ENCODE results near the gene RIMS1.

RIMS1 gene

DNA sequence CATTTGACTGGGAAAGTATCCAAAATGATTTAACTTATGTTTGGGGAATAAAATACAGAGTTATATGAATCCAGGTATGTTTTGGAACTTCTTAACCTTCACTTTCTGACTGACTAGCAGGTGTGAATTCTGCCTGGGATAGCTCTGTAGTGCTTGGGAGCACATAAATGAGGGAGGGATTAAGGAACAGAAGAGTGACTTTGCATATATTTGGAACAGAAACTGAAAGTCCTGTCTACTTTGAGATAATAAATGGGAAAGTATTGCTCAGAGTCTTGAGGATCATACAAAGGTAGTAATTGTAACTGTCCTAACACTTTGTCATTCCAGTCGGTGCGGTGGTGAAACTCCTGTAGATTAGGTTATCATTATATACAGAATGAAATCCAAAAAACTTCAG, 317.6 kb downstream of the RIMS1 start:
- no peak overlapping the region for H3K9ac ChIP-seq (ENCODE audit: low read length)

DNA sequence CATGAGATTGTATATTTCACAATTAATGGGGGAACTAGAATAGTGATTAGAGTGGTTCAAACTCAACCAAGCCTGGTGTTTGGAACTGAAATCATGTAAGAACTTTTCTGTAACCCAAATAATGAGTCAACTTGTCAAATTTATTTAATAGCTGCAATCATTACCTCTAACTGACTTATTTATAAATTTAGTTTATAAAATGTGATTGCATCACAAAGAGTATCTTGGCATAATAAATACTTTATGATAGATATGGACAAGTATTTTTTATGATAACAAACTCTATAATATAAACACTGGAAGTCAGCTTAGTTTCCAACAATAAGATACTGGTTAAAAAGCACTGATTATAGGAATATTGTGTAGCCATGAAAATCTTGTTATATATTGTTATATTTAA, 319.1 kb downstream of the RIMS1 start:
- no peak overlapping the region for H3K4me2 ChIP-seq (ENCODE audit: low read depth, low read length)
- H3K9me3 ChIP-seq (replicated peaks; ENCODE audit: insufficient read depth, low read length): no peaks in the 10 kb centered on the region
- no peaks in the 10 kb centered on the region for H3F3A ChIP-seq (ENCODE audit: insufficient read depth, low read length)
- DNase-seq: no peak
- H3K4me1 ChIP-seq (ENCODE audit: low read length): 0 out of 2 replicates have a peak, but pooled peaks cover 4% of the 10 kb centered on the region
- H4K20me1 ChIP-seq (ENCODE audit: insufficient read depth, low read length): no peaks in the 10 kb centered on the region
- no peak overlapping the region for H3K4me3 ChIP-seq (ENCODE audit: low read length)
- H3K27me3 ChIP-seq (replicated peaks; ENCODE audit: insufficient read depth, low read length): no peaks in the 10 kb centered on the region
- H3K36me3 ChIP-seq (replicated peaks; ENCODE audit: insufficient read depth, low read length): no peaks in the 10 kb centered on the region
- H3K9ac ChIP-seq (ENCODE audit: low read length): no peak overlapping the region
- no peak overlapping the region for H3K27ac ChIP-seq (ENCODE audit: low read length)
- no peak overlapping the region for H2AFZ ChIP-seq (ENCODE audit: low read length)
- no peaks in the 10 kb centered on the region for H3K9me2 ChIP-seq (replicated peaks; ENCODE audit: insufficient read depth, low read length)
- H3K79me2 ChIP-seq (ENCODE audit: low read length): no peaks in the 10 kb centered on the region
- TF ChIP-seq, protein P1, sequence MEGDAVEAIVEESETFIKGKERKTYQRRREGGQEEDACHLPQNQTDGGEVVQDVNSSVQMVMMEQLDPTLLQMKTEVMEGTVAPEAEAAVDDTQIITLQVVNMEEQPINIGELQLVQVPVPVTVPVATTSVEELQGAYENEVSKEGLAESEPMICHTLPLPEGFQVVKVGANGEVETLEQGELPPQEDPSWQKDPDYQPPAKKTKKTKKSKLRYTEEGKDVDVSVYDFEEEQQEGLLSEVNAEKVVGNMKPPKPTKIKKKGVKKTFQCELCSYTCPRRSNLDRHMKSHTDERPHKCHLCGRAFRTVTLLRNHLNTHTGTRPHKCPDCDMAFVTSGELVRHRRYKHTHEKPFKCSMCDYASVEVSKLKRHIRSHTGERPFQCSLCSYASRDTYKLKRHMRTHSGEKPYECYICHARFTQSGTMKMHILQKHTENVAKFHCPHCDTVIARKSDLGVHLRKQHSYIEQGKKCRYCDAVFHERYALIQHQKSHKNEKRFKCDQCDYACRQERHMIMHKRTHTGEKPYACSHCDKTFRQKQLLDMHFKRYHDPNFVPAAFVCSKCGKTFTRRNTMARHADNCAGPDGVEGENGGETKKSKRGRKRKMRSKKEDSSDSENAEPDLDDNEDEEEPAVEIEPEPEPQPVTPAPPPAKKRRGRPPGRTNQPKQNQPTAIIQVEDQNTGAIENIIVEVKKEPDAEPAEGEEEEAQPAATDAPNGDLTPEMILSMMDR (IDR thresholded peaks at IDR 0.05; ENCODE audit: low read length): no peak
- no peak for TF ChIP-seq EZH2 (optimal IDR thresholded peaks at IDR 0.05; ENCODE audit: low read depth, low read length)
- TF ChIP-seq EZH2phosphoT487 (IDR thresholded peaks at IDR 0.05; ENCODE audit: low read length): no peak

More for the DNA sequence above, 317.6 kb downstream of the RIMS1 start:
- Histone ChIP-seq H3K4me2 (ENCODE audit: low read depth, low read length) (no peak overlapping the region), H3K79me2 (ENCODE audit: low read length) (no peaks in the 10 kb centered on the region), H3K4me1 (ENCODE audit: low read length) (0 out of 2 replicates have a peak, but pooled peaks cover 4% of the 10 kb centered on the region), H3K36me3 (replicated peaks; ENCODE audit: insufficient read depth, low read length) (no peaks in the 10 kb centered on the region), H3K27ac (ENCODE audit: low read length) (no peak overlapping the region), H3K27me3 (replicated peaks; ENCODE audit: insufficient read depth, low read length) (no peaks in the 10 kb centered on the region), H4K20me1 (ENCODE audit: insufficient read depth, low read length) (no peaks in the 10 kb centered on the region), H2AFZ (ENCODE audit: low read length) (no peak overlapping the region), H3F3A (ENCODE audit: insufficient read depth, low read length) (no peaks in the 10 kb centered on the region), H3K4me3 (ENCODE audit: low read length) (no peak overlapping the region), H3K9me3 (replicated peaks; ENCODE audit: insufficient read depth, low read length) (no peaks in the 10 kb centered on the region), H3K9me2 (replicated peaks; ENCODE audit: insufficient read depth, low read length) (no peaks in the 10 kb centered on the region)
- DNase-seq: no peak
- TF ChIP-seq EZH2 (optimal IDR thresholded peaks at IDR 0.05; ENCODE audit: low read depth, low read length): no peak
- TF ChIP-seq EZH2phosphoT487 (IDR thresholded peaks at IDR 0.05; ENCODE audit: low read length): no peak

DNA sequence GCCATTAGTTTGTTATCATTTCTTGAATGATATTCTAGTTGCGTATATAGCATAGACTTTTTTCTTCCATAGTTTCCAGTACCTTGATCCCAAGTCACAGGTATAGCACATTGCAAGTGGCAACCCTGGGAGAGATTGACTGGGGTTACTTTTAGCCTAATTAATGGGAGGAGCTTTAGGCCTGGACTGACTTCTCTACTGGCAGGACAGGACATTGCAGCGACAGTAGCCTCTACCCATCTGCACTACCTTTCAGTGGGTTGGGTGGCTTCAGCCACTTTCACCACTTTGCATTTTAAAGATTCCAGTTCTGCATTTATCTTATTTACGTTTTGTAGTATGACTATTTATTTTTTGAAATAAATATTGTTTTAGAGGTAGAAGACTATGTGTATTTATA, 320.3 kb downstream of the RIMS1 start:
- Histone ChIP-seq H3K9me3 (replicated peaks; ENCODE audit: insufficient read depth, low read length) (no peaks in the 10 kb centered on the region), H3K27me3 (replicated peaks; ENCODE audit: insufficient read depth, low read length) (no peaks in the 10 kb centered on the region), H3K4me3 (ENCODE audit: low read length) (no peak overlapping the region), H3K79me2 (ENCODE audit: low read length) (no peaks in the 10 kb centered on the region), H3K36me3 (replicated peaks; ENCODE audit: insufficient read depth, low read length) (no peaks in the 10 kb centered on the region), H3K9me2 (replicated peaks; ENCODE audit: insufficient read depth, low read length) (no peaks in the 10 kb centered on the region), H3F3A (ENCODE audit: insufficient read depth, low read length) (no peaks in the 10 kb centered on the region), H3K4me1 (ENCODE audit: low read length) (0 out of 2 replicates have a peak, but pooled peaks cover 4% of the 10 kb centered on the region), H3K9ac (ENCODE audit: low read length) (no peak overlapping the region), H3K27ac (ENCODE audit: low read length) (no peak overlapping the region), H4K20me1 (ENCODE audit: insufficient read depth, low read length) (no peaks in the 10 kb centered on the region), H3K4me2 (ENCODE audit: low read depth, low read length) (no peak overlapping the region), H2AFZ (ENCODE audit: low read length) (no peak overlapping the region)
- TF ChIP-seq, protein P1 (IDR thresholded peaks at IDR 0.05; ENCODE audit: low read length): no peak
- TF ChIP-seq EZH2phosphoT487 (IDR thresholded peaks at IDR 0.05; ENCODE audit: low read length) (no peak), EZH2 (optimal IDR thresholded peaks at IDR 0.05; ENCODE audit: low read depth, low read length) (no peak)
- no peak for DNase-seq

DNA sequence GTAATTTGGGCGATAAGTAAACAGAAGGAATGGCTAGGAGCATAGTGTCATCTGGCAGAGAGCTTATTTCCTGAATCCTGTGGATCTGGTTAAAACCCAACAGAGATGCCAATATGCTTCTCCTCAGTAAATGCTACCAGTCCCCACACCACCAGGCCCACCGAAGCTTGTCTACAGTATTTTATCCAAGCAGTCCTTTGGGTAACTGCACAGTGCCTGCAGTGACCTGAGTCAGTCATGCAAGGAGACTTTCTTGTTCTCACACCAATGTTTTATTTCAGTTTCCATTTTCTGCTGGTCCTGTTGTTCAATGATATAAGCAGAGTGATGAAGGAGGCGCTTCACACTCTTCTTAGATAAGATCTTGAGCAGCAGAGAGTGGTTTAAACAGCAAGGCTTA, 326.3 kb downstream of the RIMS1 start:
- no peak overlapping the region for H2AFZ ChIP-seq (ENCODE audit: low read length)
- H3K9ac ChIP-seq (ENCODE audit: low read length): no peak overlapping the region
- H3K36me3 ChIP-seq (replicated peaks; ENCODE audit: insufficient read depth, low read length): no peaks in the 10 kb centered on the region
- H3K27ac ChIP-seq (ENCODE audit: low read length): no peak overlapping the region
- no peaks in the 10 kb centered on the region for H3K79me2 ChIP-seq (ENCODE audit: low read length)
- no peaks in the 10 kb centered on the region for H3K27me3 ChIP-seq (replicated peaks; ENCODE audit: insufficient read depth, low read length)
- H3F3A ChIP-seq (ENCODE audit: insufficient read depth, low read length): no peaks in the 10 kb centered on the region
- H4K20me1 ChIP-seq (ENCODE audit: insufficient read depth, low read length): no peaks in the 10 kb centered on the region
- DNase-seq: no peak
- H3K4me2 ChIP-seq (ENCODE audit: low read depth, low read length): no peak overlapping the region
- H3K4me3 ChIP-seq (ENCODE audit: low read length): no peak overlapping the region
- TF ChIP-seq, protein P1 (IDR thresholded peaks at IDR 0.05; ENCODE audit: low read length): no peak
- TF ChIP-seq EZH2 (optimal IDR thresholded peaks at IDR 0.05; ENCODE audit: low read depth, low read length): no peak
- no peak for TF ChIP-seq EZH2phosphoT487 (IDR thresholded peaks at IDR 0.05; ENCODE audit: low read length)
- no peaks in the 10 kb centered on the region for H3K4me1 ChIP-seq (ENCODE audit: low read length)
- H3K9me3 ChIP-seq (replicated peaks; ENCODE audit: insufficient read depth, low read length): no peaks in the 10 kb centered on the region
- H3K9me2 ChIP-seq (replicated peaks; ENCODE audit: insufficient read depth, low read length): no peaks in the 10 kb centered on the region
